Heart left ventricle (tissue), 13 donors: ENCODE measurements around the gene B3GAT3.

Source experiments
- CTCF ChIP-seq, 12 donors: fragments of 200-600 bp; sonication (generic) in 4 of 12; IDR thresholded peaks; one replicate each; pipeline versions ENCODE4 v1.5.0 to v1.8.0; 2018 to 2022; ENCODE audit warnings: antibody characterized with exemption in 12 of 12, mild to moderate bottlenecking in 5 of 12
- POLR2A ChIP-seq, 2 donors: fragments of 450-650 bp; IDR thresholded peaks; one replicate each; pipeline ENCODE4 v1.6.1; 2017; ENCODE audit warnings: antibody characterized with exemption in 2 of 2, mild to moderate bottlenecking in 2 of 2, moderate library complexity in 2 of 2
- donor health status: ischemic (EF 13 %, LVEDD 7.1; RV severe dilation, severe dysfunction).
- donor health status: DM: no; HTN: yes; CAD: no.
- donor health status: DM: no; HTN: no; CAD: no.
- donor health status: ischemic (EF 25% LVEDD 6.9; RV normal size, moderate dysfunction).
- donor health status: ischemic (EF 25% LVEDD 5.7; RV mildly dilated, moderate dysfunction).
- donor health status: ischemic (EF 35%, LVEDD 5.7; RV mildly dilated, moderate dysfunction).
- donor health status: nonischemic (EF 11% LVEDD 7.7; RV severe dilation, severe dysfunction).
- donor health status: DM: yes; HTN: yes; CAD: no.
- donor health status: PGD.
- donor health status: ischemic (EF 29% LVEDD 5.4; RV normal size, mild dysfunction).
- donor health status: nonischemic (EF 23%, LVEDD 6.1; RV moderate dilation, normal function).

DNA sequence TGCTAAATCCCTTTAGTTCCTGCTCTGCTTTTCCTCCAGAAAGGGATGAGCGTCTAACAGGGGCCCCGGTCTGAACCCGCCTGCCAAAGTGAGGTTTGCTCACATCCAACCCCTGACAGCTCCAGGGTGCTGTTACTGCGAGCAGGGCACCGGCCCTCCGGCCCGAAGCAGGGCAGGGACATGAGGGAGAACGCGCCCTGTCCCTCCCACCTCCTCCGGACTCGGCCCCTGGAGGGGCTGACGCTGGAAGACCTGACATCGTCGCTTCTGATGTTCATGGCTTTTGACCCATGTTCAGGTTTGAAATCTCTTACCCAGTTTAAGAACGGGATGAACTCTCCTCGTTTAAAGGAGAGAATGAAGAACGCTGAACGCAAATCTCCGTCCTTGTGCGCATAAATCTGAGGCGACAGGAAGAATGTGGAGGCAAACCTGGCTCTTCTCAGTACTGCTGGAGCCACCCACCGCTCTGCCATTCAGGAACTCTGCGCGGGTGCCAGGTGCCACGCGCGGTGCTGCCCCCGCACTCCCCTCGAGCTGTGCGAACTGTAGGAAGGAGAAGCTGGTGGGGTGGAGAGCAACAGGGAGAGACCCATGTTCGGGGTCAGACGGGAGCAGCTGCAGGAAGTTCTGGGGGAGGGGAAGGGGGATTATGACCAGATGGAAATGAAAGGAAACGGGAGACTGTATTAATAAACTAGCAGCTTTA, 47.3 kb downstream of the B3GAT3 start:
- TF ChIP-seq CTCF (IDR thresholded peaks at IDR 0.05) (no peak), POLR2A (IDR thresholded peaks at IDR 0.05) (no peak)
